Stimulated activated CD8-positive, alpha-beta memory T cell treated with anti-CD3 and anti-CD28 coated beads, Interleukin-15, amount 100 ng/mL, for 1 hour (primary cell): ENCODE results near the gene CYP2C19.
"Not testable (repeated sequence)": the region's sequence is repeated elsewhere in the genome, so short reads cannot be mapped to it uniquely, and the experiment has no call there.

Experiments
- DNase-seq: peaks from one replicate; pipeline ENCODE4 v3.0.0-alpha.2; 2020; ENCODE audit warnings: low read depth

Gene CYP2C19

DNA sequence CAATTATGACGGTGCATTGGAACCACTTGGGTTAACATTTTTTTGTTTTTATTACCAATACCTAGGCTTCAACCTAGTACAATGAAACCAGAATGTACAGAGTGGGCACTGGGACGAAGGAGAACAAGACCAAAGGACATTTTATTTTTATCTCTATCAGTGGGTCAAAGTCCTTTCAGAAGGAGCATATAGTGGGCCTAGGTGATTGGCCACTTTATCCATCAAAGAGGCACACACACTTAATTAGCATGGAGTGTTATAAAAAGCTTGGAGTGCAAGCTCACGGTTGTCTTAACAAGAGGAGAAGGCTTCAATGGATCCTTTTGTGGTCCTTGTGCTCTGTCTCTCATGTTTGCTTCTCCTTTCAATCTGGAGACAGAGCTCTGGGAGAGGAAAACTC, at the start of gene CYP2C19:
TSS of gene CYP2C19 (plus strand) at position 289 of the 400 bp plus-strand sequence. CDS start at position 314, 25 bp downstream.
- DNase-seq: no peak

DNA sequence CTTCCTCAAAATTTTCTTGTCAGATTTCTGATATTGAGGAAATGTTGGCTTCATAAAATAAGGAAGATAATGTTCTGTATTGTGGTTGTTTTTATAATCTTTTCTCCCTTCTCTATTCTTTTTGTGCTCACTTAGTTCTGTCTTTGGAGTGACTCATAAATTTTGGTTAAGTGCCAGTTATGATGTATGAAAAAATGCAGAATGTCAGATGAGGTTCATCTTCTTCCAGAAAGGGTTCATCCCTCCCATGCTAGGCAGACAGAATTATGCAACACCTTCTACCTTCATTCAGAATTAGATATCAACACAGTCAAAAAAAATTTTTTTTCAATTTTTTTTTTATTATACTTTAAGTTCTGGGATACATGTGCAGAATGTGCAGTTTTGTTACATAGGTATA, 36.6 kb upstream of the CYP2C19 start:
- DNase-seq: no peak

DNA sequence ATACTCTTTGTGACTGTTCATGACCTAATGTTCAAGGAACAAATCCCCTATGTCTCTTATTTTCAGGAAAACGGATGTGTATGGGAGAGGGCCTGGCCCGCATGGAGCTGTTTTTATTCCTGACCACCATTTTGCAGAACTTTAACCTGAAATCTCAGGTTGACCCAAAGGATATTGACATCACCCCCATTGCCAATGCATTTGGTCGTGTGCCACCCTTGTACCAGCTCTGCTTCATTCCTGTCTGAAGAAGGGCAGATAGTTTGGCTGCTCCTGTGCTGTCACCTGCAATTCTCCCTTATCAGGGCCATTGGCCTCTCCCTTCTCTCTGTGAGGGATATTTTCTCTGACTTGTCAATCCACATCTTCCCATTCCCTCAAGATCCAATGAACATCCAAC, 27.3 kb upstream of the CYP2C19 start:
- no peak for DNase-seq

DNA sequence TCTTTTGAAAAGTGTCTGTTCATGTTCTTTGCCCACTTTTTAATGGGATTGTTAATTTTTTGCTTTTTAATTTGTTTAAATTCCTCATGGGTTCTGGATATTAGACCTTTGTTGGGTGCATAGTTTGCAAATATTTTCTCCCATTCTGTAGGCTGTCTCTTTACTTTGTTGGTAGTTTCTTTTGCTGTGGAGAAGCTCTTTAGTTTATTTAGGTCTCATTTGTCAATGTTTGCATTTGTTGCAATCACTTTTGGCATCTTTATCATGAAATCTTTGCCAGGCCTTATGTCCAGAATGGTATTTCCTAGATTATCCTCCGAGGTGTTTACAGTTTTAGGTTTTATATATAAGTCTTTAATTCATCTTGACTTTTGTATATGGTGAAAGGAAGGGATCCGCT, 23.9 kb upstream of the CYP2C19 start:
- DNase-seq: no peak

DNA sequence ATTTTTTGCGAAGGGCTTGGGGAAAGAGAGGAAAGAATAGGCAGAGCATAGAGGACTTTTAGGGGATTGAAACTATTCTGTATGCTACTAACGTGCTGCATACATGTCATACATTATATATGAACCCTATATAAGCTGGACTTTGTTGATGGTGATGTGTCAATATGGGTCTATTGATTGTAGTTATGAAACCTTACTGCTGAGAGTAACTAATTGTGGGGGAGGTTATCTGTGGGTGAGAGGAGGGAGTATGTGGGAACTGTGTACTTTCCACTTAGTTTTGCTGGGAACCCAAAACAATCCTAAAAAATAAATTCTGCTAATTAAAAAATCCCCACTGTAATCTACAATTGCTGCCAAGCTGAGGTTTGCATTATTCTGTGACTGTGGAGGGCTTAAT, 15.3 kb upstream of the CYP2C19 start:
- DNase-seq: no peak

DNA sequence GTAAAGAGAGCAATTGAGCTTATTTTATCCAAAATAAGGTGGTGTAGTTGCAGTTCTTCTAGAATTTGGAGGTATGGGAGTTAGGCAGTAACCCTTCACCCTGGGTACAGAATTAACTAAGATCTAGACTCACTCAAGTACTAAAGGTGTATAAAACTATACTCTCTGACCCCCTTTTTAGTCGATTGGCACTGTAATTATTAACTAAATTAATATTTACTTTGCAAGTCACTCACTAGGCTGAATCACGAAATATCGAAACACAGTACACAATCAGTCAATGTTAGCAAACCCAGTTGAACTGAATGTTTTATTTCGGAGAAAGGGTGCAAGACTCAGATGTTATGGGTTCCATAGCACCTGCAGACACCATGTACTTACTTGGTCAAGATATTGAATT, 14.6 kb upstream of the CYP2C19 start:
- no peak for DNase-seq

DNA sequence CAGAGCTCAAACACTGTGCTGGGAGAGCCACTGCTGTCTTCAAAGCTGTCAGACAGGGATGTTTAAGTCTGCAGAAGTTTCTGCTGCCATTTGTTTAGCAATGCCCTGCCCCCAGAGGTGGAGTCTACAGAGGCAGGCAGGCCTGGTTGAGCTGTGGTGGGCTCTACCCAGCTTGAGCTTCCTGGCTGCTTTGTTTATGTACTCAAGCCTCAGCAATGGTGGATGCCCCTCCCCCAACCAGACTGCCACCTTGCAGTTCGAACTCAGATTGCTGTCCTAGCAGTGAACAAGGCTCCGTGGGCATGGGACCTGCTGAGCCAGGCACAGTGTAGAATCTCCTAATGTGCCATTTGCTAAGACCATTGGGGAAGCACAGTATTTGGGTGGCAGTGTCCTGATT, 4.6 kb upstream of the CYP2C19 start:
- DNase-seq: no peak

DNA sequence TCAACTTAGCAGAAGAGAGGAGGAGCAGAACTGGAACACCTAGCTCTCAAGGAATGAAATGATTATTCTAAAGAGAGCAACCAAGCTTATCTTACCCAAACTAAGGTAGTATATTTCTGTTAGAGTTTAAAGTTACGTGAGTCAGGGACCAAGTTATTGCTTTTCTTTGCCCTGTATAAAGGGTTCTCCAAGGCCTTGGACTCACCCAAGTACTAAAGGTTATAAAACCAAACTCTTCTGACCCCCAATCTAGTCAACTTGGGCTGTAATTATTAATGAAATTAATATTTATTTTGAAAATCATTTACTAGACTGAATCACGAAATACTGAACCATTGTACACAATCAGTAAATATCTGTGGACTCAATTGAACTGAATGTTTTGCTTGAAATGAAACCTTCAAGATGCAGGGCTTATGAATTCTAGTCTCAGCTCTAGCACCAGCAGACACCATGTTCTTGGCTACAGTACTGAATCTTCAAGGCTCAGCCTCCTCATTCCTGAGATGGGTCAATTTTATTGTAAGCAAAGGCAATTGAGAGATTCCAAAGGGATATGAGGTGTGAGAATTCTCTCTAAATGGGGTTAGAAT, 1.8 kb upstream of the CYP2C19 start:
- DNase-seq: no peak

DNA sequence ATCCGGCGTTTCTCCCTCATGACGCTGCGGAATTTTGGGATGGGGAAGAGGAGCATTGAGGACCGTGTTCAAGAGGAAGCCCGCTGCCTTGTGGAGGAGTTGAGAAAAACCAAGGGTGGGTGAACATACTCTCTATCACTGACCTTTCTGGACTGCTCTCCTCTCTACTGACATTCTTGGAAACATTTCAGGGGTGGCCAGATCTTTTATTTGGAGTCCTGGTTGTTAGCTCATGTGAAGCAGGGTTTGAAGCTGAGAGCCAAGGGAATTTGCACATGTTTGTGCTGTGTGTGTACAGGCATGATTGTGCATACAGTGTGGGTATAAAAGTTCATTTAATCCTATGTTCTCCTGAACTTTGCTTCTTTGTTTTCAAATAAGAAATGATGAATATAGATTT, 12.9 kb downstream of the CYP2C19 start:
- DNase-seq: not testable (repeated sequence)

DNA sequence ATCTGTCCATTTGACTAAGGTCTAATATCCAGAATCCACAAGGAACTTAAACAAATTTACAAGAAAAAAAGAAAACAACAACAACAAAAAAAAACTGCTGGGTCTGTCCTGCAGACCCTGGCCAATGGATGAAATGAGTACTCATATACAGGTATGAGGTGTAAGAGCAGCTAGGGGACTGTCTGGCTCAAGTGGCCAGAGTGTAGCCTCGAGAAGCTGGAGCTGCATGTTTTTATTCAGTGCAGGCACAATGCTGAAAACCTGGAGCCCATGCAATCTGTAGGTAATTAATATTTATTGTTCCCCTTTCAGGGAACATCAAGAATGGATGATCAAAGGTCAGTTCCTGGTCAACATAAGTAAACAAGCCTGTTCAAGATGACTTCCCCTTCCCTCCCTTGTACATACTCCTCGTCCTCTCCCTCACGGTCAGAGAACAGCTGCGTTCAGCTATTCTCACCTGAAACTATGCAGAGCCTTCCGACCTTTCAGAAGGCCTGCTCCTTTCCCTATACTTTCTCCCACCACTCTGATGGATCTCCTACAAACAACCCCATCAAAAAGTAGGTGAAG, 15.5 kb downstream of the CYP2C19 start:
- no peak for DNase-seq

DNA sequence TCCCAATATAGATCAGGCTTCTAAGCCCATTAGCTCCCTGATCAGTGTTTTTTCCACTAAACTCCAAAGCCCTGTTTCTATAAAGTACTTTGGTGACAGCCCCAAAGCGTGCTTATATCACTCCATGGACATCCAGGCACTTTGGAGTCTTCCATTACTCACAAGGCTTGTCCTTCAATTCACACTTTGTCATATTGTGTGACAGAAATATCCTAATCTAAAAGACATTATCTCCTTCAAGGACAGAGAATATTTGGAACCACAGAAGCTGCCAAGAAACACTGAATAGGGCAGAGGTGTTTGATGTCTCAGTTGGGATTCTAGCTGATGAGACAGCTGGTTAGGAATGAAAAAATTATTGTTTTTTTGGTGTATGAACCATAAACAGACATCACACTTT, 18.4 kb downstream of the CYP2C19 start:
- DNase-seq: no peak

DNA sequence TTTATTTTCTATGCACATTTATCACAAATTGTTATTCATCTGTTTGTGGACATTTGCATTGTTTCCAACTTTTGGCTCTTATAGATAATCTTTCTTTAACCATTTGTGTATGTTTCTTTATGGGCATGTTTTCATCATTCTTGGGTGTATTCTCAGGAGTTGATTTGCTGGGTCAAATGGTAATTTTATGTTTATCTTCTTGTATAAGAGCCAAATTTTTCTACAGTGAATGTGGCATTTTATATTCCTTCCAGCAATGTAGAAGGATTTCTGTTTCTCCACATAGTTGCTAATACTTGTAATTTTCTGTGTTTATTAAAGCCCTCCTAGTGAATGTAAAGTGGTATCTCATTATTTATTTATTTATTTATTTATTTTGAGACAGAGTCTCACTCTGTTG, 21.8 kb downstream of the CYP2C19 start:
- no peak for DNase-seq

DNA sequence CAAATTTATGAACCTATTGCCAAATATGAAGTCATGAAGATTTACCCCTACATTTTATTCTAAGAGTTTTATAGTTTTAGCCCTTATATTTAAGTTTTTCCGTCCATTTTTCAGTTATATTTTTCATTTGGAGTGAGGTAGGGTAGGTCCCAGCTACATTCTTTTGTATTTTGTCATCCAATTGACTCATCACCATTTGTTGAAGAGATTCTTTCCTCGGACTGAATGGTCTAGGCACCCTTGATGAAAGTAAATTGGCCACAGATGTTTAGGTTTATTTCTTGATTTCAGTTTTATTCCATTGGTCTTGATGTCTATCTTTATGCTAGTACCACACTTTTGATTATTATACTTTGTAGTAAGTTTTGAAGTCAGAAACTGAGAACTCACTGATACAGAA, 22.7 kb downstream of the CYP2C19 start:
- DNase-seq: no peak

DNA sequence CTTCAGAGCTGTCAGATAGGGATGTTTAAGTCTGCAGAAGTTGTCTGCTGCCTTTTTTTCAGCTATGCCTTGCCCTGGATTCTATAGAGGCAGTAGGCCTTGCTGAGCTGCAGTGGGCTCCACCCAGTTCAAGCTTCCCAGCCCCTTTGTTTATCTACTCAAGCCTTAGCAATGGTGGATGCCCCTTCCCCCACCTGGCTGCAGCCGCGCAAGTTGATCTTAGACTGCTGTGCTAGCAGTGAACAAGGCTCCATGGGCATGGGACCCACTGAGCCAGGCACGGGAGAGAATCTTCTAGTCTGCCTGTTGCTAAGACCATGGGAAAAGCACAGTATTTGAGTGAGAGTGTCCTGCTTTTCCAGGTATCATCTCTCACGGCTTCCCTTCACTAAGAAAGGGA, 38.1 kb downstream of the CYP2C19 start:
- DNase-seq: not testable (repeated sequence)

DNA sequence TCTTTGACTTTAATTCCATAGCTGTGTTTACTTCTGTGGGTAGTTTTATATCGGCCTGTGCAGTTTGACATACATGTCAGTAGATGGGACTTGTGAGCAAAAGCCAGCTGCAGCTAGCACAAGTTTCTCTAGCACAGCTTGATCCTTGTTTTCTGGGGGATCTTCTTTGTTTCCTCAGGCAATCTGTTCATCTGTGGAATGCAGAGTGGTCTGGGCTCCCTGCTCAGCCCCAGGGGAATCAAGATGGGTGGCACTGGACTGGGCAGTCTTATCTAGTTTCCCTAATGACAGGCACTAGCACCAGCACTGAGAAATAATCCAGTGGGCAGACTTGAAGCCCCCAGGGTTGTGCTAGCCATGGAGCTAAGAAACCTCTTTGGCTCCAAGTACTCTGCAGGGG, 40.8 kb downstream of the CYP2C19 start:
- no peak for DNase-seq

DNA sequence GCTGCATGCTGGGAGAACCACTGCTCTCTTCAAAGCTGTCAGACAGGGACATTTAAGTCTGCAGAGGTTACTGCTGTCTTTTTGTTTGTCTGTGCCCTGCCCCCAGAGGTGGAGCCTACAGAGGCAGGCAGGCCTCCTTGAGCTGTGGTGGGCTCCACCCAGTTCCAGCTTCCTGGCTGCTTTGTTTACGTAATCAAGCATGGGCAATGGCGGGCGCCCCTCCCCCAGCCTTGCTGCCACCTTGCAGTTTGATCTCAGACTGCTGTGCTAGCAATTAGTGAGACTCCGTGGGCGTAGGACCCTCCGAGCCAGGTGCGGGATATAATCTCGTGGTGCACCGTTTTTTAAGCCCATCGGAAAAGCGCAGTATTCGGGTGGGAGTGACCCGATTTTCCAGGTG, 67.5 kb downstream of the CYP2C19 start:
- DNase-seq: not testable (repeated sequence)

DNA sequence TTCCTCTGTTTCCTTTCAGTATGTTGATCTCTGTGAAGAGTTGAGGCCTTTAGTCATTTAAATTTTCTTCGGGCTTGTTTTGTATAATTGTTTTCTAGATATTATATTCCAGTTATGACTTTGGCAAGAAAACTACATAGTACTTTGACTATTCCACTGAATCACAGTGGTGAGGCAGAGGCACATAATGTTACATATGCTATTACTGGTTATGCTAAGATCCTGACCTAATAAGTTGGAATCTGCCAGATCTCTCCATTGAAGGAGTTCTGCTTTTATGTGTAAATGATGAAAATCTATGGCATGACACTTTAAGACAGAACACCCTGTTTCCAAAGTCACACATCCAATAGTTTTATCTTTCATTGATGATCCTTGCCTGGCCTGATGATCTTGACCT, 83.7 kb downstream of the CYP2C19 start:
- no peak for DNase-seq

DNA sequence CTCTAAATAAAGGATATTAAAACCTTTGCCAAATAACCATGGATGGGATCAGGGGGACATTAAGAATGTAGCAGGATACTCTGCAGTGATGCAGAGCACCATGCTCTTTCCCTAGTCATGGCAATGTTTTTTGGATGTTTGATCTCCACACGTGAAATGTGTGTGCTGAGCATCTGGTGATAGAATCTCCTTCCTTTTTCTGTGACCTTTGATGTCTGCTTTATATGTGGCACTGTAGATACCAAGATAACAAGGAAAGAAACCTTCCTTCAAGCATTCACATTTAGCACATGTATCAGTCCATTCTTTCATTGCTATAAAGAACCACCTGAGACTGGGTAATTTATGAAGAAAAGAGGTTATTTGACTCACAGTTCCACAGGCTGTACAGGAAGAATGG, 88.3 kb downstream of the CYP2C19 start:
- no peak for DNase-seq

DNA sequence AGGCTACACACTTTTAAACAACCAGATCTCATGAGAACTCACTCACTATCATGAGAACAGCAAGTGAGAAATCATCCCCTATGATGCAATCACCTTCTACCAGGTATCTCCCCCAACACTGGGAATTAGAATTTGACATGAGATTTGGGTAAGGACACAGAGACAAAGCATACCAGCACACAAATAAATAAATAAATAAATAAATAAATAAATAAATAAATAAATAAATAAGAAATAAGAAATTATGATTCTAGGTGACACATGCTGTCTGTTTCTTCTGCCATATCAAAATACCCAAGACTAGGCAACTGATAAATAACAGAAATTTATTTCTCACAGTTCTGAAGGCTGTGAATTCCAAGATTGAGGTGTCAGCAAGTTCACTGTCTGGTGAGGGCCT, 88.8 kb downstream of the CYP2C19 start:
- DNase-seq: no peak

DNA sequence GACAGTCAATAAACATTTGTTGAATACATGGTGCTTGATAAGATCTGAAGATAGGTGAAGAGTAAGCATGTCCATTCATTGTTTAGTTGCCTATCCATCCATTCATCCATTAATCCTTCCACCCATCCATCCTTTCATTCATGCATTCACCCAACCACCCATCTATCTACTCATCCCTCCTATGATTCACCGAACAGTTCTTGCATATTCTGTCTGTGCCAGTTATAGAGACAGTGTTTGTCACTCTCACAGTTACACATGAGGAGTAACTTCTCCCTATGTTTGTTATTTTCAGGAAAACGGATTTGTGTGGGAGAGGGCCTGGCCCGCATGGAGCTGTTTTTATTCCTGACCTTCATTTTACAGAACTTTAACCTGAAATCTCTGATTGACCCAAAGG, 90.0 kb downstream of the CYP2C19 start:
- DNase-seq: no peak

DNA sequence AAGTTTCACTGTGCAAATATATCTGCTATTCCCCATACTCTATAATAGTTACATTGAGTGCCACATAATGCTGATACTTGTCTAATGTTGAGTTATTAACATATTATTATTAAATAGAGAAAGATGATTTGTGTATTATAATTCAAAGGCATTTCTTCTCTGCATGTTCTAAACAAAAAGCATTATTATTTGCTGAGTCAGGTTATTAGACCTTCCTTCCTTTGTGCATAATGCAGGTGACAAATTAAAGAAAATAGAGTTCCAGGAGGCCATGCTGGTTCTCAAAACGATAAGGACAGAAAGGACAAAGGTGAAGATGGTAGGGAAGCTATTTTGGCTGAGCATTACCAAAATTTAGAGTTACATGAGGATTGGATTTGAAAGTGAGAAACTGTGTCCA, 90.6 kb downstream of the CYP2C19 start:
- no peak for DNase-seq

DNA sequence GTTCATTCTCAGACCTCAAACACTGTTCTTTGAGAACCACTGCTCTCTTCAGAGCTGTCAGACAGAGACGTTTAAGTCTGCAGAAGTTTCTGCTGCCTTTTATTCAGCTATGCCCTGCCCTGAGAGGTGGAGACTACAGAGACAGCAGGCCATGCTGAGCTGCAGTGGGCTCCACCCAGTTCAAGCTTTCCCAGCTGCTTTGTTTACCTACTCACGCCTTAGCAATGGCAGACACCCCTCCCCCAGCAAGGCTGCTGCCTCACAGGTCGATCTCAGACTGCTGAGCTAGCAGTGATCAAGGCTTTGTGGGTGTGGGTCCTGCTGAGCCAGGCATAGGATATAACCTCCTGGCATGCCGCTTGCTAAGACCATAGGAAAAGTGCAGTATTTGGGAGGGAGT, 95.5 kb downstream of the CYP2C19 start:
- DNase-seq: no peak

DNA sequence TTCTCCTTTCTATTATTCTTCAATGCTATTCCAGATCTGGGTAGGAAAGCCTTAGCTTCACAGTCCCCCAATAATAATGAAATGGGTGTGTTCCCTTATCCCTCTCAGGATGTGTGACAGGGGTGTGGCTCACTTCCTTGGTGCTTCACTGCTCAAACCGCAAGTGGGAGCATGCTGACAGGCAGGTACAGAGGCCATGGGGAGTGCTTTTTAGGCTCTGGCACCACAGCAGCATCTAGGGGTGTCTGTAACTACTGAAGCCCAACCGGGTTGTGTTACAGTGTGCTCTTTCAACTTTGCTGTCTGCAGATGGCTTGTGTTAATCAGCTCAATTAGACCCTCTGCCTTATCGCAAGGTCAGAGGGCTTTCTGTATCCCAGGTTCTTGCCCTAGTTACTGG, 96.6 kb downstream of the CYP2C19 start:
- DNase-seq: no peak

DNA sequence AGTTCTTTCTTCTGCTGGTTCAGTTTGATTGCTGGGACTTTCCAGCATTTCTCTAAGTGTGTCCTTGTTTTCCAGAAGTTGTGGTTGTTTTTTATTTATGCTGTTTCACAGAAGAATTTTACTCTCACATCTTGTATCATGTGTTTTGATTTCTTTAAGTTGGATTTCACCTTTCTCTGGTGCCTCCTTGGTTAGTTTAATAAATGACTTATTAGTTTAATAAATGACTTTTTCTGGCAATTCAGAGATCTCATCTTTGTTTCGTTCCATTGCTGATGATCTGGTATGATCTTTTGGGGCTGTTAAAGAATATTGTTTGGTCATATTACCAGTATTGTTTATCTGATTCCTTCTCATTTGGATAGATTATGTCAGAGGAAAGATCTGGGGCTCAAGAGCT, 116.2 kb downstream of the CYP2C19 start:
- DNase-seq: no peak

DNA sequence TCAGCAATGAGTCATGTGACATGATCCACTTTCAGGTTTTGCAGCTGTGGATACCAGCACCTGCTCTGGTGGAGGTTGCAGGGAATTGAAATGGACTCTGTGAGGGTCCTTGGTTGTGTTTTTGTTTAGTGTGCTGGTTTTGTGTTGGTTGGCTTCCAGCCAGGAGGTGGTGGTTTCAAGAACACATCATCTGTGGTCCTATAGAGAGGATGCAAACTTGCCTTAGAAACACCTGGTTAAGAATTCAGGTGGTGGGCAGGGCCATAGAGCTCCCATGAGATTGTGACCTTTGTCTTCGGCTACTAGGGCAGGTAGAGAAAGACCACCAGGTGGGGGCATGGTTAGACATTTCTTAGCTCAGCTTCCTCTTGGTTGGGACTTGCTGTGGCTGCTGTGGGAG, 116.7 kb downstream of the CYP2C19 start:
- no peak for DNase-seq
